Dendritic cell treated with granulocyte-macrophage colony-stimulating factor and Interleukin-4, amounts not matched to agents 40 ng/mL and 50 ng/mL, for 4 days (primary cell): Measurements from ENCODE around the gene GALNT6.

ENCODE experiments used
- H3K27ac Mint-ChIP-seq: one replicate; pipeline ENCODE4 v1.8.0; 2022; ENCODE audit warnings: mild to moderate bottlenecking, mixed read lengths
- H3K27me3 Mint-ChIP-seq: one replicate; pipeline ENCODE4 v1.8.0; 2022; ENCODE audit warnings: mild to moderate bottlenecking, mixed read lengths
- H3K36me3 Mint-ChIP-seq: one replicate; pipeline ENCODE4 v1.8.0; 2022; ENCODE audit warnings: low read depth, mixed read lengths
- H3K4me1 Mint-ChIP-seq: one replicate; pipeline ENCODE4 v1.8.0; 2022; ENCODE audit warnings: low read depth, mixed read lengths
- H3K4me3 Mint-ChIP-seq: one replicate; pipeline ENCODE4 v1.8.0; 2022; ENCODE audit warnings: mild to moderate bottlenecking, moderate library complexity, mixed read lengths
- H3K9me3 Mint-ChIP-seq: one replicate; pipeline ENCODE4 v1.8.0; 2022; ENCODE audit warnings: mixed read lengths
- intact Hi-C: fragments of 100-400 bp; cut with micrococcal nuclease; formaldehyde crosslinking; loops from one replicate; pipeline ENCODE4 v1.15.0; 2022

GALNT6 gene

GRCh38 chr12:51383269-51383905, 7.8 kb downstream of the GALNT6 start:
- Mint-ChIP-seq H3K4me3 (no peak overlapping the region), H3K4me1 (peaks cover 22% of the 10 kb centered on the region), H3K27me3 (no peaks in the 10 kb centered on the region), H3K27ac (no peak overlapping the region), H3K9me3 (no peaks in the 10 kb centered on the region), H3K36me3 (peaks cover 58% of the 10 kb centered on the region)
- intact Hi-C loops: no loop called here

GRCh38 chr12:51382173-51382572, 9.0 kb downstream of the GALNT6 start:
- Mint-ChIP-seq H3K4me3 (no peak overlapping the region), H3K4me1 (peaks cover 18% of the 10 kb centered on the region), H3K27ac (no peak overlapping the region), H3K27me3 (no peaks in the 10 kb centered on the region), H3K9me3 (no peaks in the 10 kb centered on the region), H3K36me3 (peaks cover 70% of the 10 kb centered on the region)
- intact Hi-C loops: no loop called here

- H3K27me3 Mint-ChIP-seq: no peaks in the 10 kb centered on the region
- intact Hi-C loops: no loop called here
- peaks cover 18% of the 10 kb centered on the region for H3K4me1 Mint-ChIP-seq
- no peak overlapping the region for H3K27ac Mint-ChIP-seq
- H3K4me3 Mint-ChIP-seq: no peak overlapping the region
- no peaks in the 10 kb centered on the region for H3K9me3 Mint-ChIP-seq
- peaks cover 78% of the 10 kb centered on the region for H3K36me3 Mint-ChIP-seq
Measured at GRCh38 chr12:51381226-51382079, 9.8 kb downstream of the GALNT6 start.

- Mint-ChIP-seq H3K27me3 (no peaks in the 10 kb centered on the region), H3K4me3 (no peak overlapping the region), H3K36me3 (peaks cover 95% of the 10 kb centered on the region), H3K4me1 (peaks cover 26% of the 10 kb centered on the region), H3K9me3 (no peaks in the 10 kb centered on the region), H3K27ac (no peak overlapping the region)
- intact Hi-C loops: no loop called here
Measured at GRCh38 chr12:51379571-51379970, 11.6 kb downstream of the GALNT6 start.

- no peak overlapping the region for H3K27ac Mint-ChIP-seq
- H3K4me1 Mint-ChIP-seq: peaks cover 28% of the 10 kb centered on the region
- H3K9me3 Mint-ChIP-seq: peaks cover 1% of the 10 kb centered on the region
- intact Hi-C loops: no loop called here
- H3K36me3 Mint-ChIP-seq: peaks cover 96% of the 10 kb centered on the region
- H3K4me3 Mint-ChIP-seq: no peak overlapping the region
- H3K27me3 Mint-ChIP-seq: no peaks in the 10 kb centered on the region
Measured at GRCh38 chr12:51378749-51379148, 12.5 kb downstream of the GALNT6 start.

- H3K36me3 Mint-ChIP-seq: peaks cover 96% of the 10 kb centered on the region
- intact Hi-C loops: no loop called here
- H3K4me3 Mint-ChIP-seq: no peak overlapping the region
- peaks cover 40% of the 10 kb centered on the region for H3K4me1 Mint-ChIP-seq
- H3K27ac Mint-ChIP-seq: peak overlapping the region; percentile 2
- peaks cover 13% of the 10 kb centered on the region for H3K9me3 Mint-ChIP-seq
- no peaks in the 10 kb centered on the region for H3K27me3 Mint-ChIP-seq
Measured at GRCh38 chr12:51377099-51377984, 13.9 kb downstream of the GALNT6 start.

- intact Hi-C loops: no loop called here
- peaks cover 97% of the 10 kb centered on the region for H3K36me3 Mint-ChIP-seq
- H3K27ac Mint-ChIP-seq: no peak overlapping the region
- H3K4me1 Mint-ChIP-seq: peaks cover 48% of the 10 kb centered on the region
- peaks cover 4% of the 10 kb centered on the region for H3K27me3 Mint-ChIP-seq
- H3K9me3 Mint-ChIP-seq: peaks cover 13% of the 10 kb centered on the region
- H3K4me3 Mint-ChIP-seq: no peak overlapping the region
Measured at GRCh38 chr12:51374856-51375255, 16.4 kb downstream of the GALNT6 start.

- peaks cover 13% of the 10 kb centered on the region for H3K9me3 Mint-ChIP-seq
- no peak overlapping the region for H3K27ac Mint-ChIP-seq
- no peak overlapping the region for H3K4me3 Mint-ChIP-seq
- H3K27me3 Mint-ChIP-seq: peaks cover 9% of the 10 kb centered on the region
- H3K4me1 Mint-ChIP-seq: peaks cover 49% of the 10 kb centered on the region
- H3K36me3 Mint-ChIP-seq: peaks cover 97% of the 10 kb centered on the region
- intact Hi-C loops: no loop called here
Measured at GRCh38 chr12:51374361-51374760, 16.8 kb downstream of the GALNT6 start.

- Mint-ChIP-seq H3K27ac (peak overlapping the region; percentile 60), H3K4me1 (peaks cover 53% of the 10 kb centered on the region), H3K4me3 (no peak overlapping the region), H3K27me3 (peaks cover 10% of the 10 kb centered on the region), H3K36me3 (peaks cover 85% of the 10 kb centered on the region), H3K9me3 (peaks cover 13% of the 10 kb centered on the region)
- intact Hi-C loops: no loop called here
Measured at GRCh38 chr12:51373187-51373586, 18.0 kb downstream of the GALNT6 start.

GRCh38 chr12:51372021-51372420, 19.2 kb downstream of the GALNT6 start:
- intact Hi-C loops: no loop called here
- Mint-ChIP-seq H3K4me3 (no peak overlapping the region), H3K4me1 (peaks cover 46% of the 10 kb centered on the region), H3K27me3 (peaks cover 15% of the 10 kb centered on the region), H3K9me3 (peaks cover 13% of the 10 kb centered on the region), H3K36me3 (peaks cover 74% of the 10 kb centered on the region), H3K27ac (no peak overlapping the region)

GRCh38 chr12:51371295-51371953, 19.8 kb downstream of the GALNT6 start:
- H3K4me3 Mint-ChIP-seq: no peak overlapping the region

GRCh38 chr12:51370667-51371066, 20.5 kb downstream of the GALNT6 start:
- H3K4me1 Mint-ChIP-seq: peaks cover 46% of the 10 kb centered on the region
- peaks cover 15% of the 10 kb centered on the region for H3K27me3 Mint-ChIP-seq
- peaks cover 72% of the 10 kb centered on the region for H3K36me3 Mint-ChIP-seq
- intact Hi-C loops: no loop called here
- no peak overlapping the region for H3K27ac Mint-ChIP-seq
- H3K9me3 Mint-ChIP-seq: peaks cover 13% of the 10 kb centered on the region
- H3K4me3 Mint-ChIP-seq: no peak overlapping the region

More at GRCh38 chr12:51371295-51371953, 19.8 kb downstream of the GALNT6 start:
- Mint-ChIP-seq H3K27me3 (peaks cover 15% of the 10 kb centered on the region), H3K4me1 (peaks cover 46% of the 10 kb centered on the region), H3K9me3 (peaks cover 13% of the 10 kb centered on the region), H3K27ac (no peak overlapping the region), H3K36me3 (peaks cover 71% of the 10 kb centered on the region)
- intact Hi-C loops: no loop called here

- Mint-ChIP-seq H3K27me3 (peaks cover 15% of the 10 kb centered on the region), H3K4me1 (peaks cover 38% of the 10 kb centered on the region), H3K27ac (peak overlapping the region; percentile 33), H3K9me3 (peaks cover 13% of the 10 kb centered on the region), H3K36me3 (peaks cover 72% of the 10 kb centered on the region), H3K4me3 (peak overlapping the region; percentile 46)
- intact Hi-C loops: no loop called here
Measured at GRCh38 chr12:51369581-51369980, 21.6 kb downstream of the GALNT6 start.
